Smooth muscle cell (in vitro differentiated cells): ENCODE measurements around the gene PRAMEF18. TPM values are rescaled to one million over a fixed set of nuclear protein-coding genes. Genes with fewer than 3 reads are reported as not detected.
"Not testable (repeated sequence)": the region's sequence is repeated elsewhere in the genome, so short reads cannot be mapped to it uniquely, and the experiment has no call there.

Experiments used
- DNase-seq: peaks from one replicate; lab custom pipeline; 2025; ENCODE audit not compliant: unreplicated experiment; lab: John Stamatoyannopoulos, UW
- H2AFZ ChIP-seq: fragments of 200-600 bp; sonication (generic); 2 replicates; pipeline ENCODE4 v1.6.0; 2016; ENCODE audit warnings: antibody characterized with exemption, low read depth, mild to moderate bottlenecking
- H3F3A ChIP-seq: fragments of 200-600 bp; sonication (generic); 2 replicates; pipeline ENCODE4 v1.6.0; 2017; ENCODE audit warnings: antibody characterized with exemption, low read depth
- H3K27ac ChIP-seq: fragments of 200-600 bp; sonication (generic); 2 replicates; pipeline ENCODE4 v1.5.1; 2016; ENCODE audit warnings: low read depth, mild to moderate bottlenecking
- H3K27me3 ChIP-seq: fragments of 200-600 bp; sonication (generic); 2 replicates; pipeline ENCODE4 v1.6.1; 2016; ENCODE audit warnings: low read depth, mild to moderate bottlenecking
- H3K36me3 ChIP-seq: fragments of 200-600 bp; sonication (generic); 2 replicates; pipeline ENCODE4 v1.5.1; 2016; ENCODE audit warnings: low read depth
- H3K4me1 ChIP-seq: fragments of 200-600 bp; sonication (generic); 2 replicates; pipeline ENCODE4 v1.5.1; 2016; ENCODE audit warnings: low read depth
- H3K4me2 ChIP-seq: fragments of 200-600 bp; sonication (generic); 2 replicates; pipeline ENCODE4 v1.6.0; 2016; ENCODE audit warnings: mild to moderate bottlenecking
- H3K4me3 ChIP-seq: fragments of 200-600 bp; sonication (generic); 2 replicates; pipeline ENCODE4 v1.5.1; 2016; ENCODE audit warnings: mild to moderate bottlenecking
- H3K79me2 ChIP-seq: fragments of 200-600 bp; sonication (generic); 2 replicates; pipeline ENCODE4 v1.6.0; 2016; ENCODE audit warnings: low read depth, mild to moderate bottlenecking
- H3K9ac ChIP-seq: fragments of 200-600 bp; sonication (generic); 2 replicates; pipeline ENCODE4 v1.6.0; 2016; ENCODE audit warnings: low read depth
- H3K9me3 ChIP-seq: fragments of 200-600 bp; sonication (generic); replicated peaks from 2 replicates; pipeline ENCODE4 v1.5.1; 2016; ENCODE audit warnings: low read depth
- H4K20me1 ChIP-seq: fragments of 200-600 bp; sonication (generic); 2 replicates; pipeline ENCODE4 v1.6.0; 2016; ENCODE audit warnings: low read depth
- WGBS: methylation state at CpG from one replicate; pipeline ENCODE4 v1.1.7; 2016; ENCODE audit warnings: low lambda C conversion rate; 5-methylcytosine and 5-hydroxymethylcytosine counted together
- polyA plus RNA-seq: library from polyadenylated mRNA; unstranded; fragments of >200 nt; fragmentation: Nextera tagmentation; extraction: Ambion mirVana; gene quantifications from 2 replicates; pipeline ENCODE4 v1.2.1, GENCODE V29; 2016
- total RNA-seq: library from RNA; depleted of rRNA; stranded (reverse); fragments of >200 nt; gene quantifications from 2 replicates; pipeline ENCODE4 v1.2.3, GENCODE V29; 2014

The PRAMEF18 gene
- total and polyA plus RNA-seq, 2 experiments from 2014 or later, result not detected

- H3F3A ChIP-seq, H2AFZ ChIP-seq, H3K9ac ChIP-seq, H4K20me1 ChIP-seq, DNase-seq, H3K27me3 ChIP-seq, H3K79me2 ChIP-seq, H3K4me2 ChIP-seq, H3K36me3 ChIP-seq, H3K27ac ChIP-seq, H3K4me1 ChIP-seq, H3K4me3 ChIP-seq: not testable (repeated sequence)
- peaks cover 22% of the 10 kb centered on the region for H3K9me3 ChIP-seq
- 51% methylated on average over 4 of the region's 4 CpGs for WGBS
Observed at GRCh38 chr1:13237572-13237971, 11.6 kb upstream of the PRAMEF18 start.

GRCh38 chr1:13234057-13234456, 8.1 kb upstream of the PRAMEF18 start:
- not testable (repeated sequence) for H3K4me1 ChIP-seq, H3K27me3 ChIP-seq, H3F3A ChIP-seq, H3K4me3 ChIP-seq, H4K20me1 ChIP-seq, H3K9ac ChIP-seq, H3K36me3 ChIP-seq, H3K27ac ChIP-seq, H3K4me2 ChIP-seq, H2AFZ ChIP-seq, DNase-seq, H3K79me2 ChIP-seq
- peaks cover 28% of the 10 kb centered on the region for H3K9me3 ChIP-seq
- 71% methylated on average over 1 of the region's 1 CpG for WGBS

- not testable (repeated sequence) for H3K9ac ChIP-seq, H3K27ac ChIP-seq, H3K27me3 ChIP-seq, H2AFZ ChIP-seq, H3K79me2 ChIP-seq, H4K20me1 ChIP-seq, DNase-seq, H3K4me3 ChIP-seq, H3K4me2 ChIP-seq, H3F3A ChIP-seq, H3K36me3 ChIP-seq, H3K4me1 ChIP-seq
- WGBS, result 45% methylated on average over 2 of the region's 2 CpGs
- H3K9me3 ChIP-seq, result peaks cover 40% of the 10 kb centered on the region
Observed at GRCh38 chr1:13232056-13232455, 6.1 kb upstream of the PRAMEF18 start.

DNA sequence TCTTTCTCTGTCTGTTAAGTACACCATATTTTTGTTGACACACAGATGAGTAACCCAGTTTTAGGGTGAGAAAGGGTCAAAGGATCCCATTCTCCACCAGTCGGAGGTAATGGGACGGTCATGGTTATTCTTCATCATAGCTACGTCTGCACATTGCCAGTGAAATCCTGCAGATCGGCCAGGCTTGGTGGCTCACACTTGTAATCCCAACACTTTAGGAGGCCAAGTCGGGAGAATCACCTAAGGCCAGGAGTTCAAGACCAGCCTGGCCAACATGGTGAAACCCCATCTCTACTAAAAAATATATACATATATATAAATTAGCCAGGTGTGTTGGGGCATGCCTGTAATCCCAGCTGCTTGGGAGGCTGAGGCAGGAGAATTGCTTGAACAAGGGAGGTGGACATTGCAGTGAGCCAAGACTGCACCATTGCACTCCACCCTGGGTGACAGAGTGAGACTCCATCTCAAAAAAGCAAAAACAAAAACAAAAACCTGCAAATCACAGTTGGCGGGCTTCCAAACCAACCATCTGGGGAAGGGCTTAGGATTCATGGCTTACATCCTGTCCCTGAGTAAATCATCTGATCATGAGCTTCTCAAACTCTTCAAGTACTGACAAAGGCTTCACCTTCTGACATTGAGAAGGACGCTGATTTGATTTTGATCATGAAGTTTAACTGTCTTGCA, 5.3 kb upstream of the PRAMEF18 start:
- not testable (repeated sequence) for H3K4me1 ChIP-seq, H3K27me3 ChIP-seq, H3K36me3 ChIP-seq, H3K4me2 ChIP-seq, H3K79me2 ChIP-seq, H3K4me3 ChIP-seq, H3K9ac ChIP-seq, H3K27ac ChIP-seq, DNase-seq, H3F3A ChIP-seq, H4K20me1 ChIP-seq, H2AFZ ChIP-seq
- 71% methylated on average over 7 of the region's 7 CpGs for WGBS
- peaks cover 40% of the 10 kb centered on the region for H3K9me3 ChIP-seq

GRCh38 chr1:13230601-13231000, 4.6 kb upstream of the PRAMEF18 start:
- not testable (repeated sequence) for DNase-seq, H4K20me1 ChIP-seq, H3K4me1 ChIP-seq, H3K4me3 ChIP-seq, H3K27ac ChIP-seq, H3K36me3 ChIP-seq, H3K4me2 ChIP-seq, H3F3A ChIP-seq, H3K79me2 ChIP-seq, H3K27me3 ChIP-seq, H3K9ac ChIP-seq, H2AFZ ChIP-seq
- WGBS, result 75% methylated on average over 2 of the region's 2 CpGs
- peaks cover 40% of the 10 kb centered on the region for H3K9me3 ChIP-seq

DNA sequence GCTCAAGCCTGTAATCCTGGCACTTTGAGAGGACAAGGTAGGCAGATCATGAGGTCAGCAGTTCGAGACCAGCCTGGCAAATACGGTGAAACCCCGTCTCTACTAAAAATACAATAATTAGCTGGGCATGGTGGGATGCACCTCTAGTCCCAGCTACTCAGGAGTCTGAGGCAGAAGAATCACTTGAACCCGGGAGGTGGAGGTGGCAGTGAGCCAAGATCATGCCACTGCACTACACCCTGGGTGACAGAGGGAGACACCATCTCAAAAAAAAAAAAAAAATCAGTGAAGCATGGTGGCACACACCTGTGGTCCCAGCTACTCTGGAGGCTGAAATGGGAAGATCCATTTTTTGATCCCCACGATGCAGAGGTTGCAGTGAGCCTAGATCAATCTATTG, 4.1 kb upstream of the PRAMEF18 start:
- DNase-seq, H2AFZ ChIP-seq, H3K79me2 ChIP-seq, H3K4me2 ChIP-seq, H3K27ac ChIP-seq, H4K20me1 ChIP-seq, H3K36me3 ChIP-seq, H3K27me3 ChIP-seq, H3F3A ChIP-seq, H3K4me1 ChIP-seq, H3K9ac ChIP-seq, H3K4me3 ChIP-seq: not testable (repeated sequence)
- peaks cover 40% of the 10 kb centered on the region for H3K9me3 ChIP-seq
- WGBS, result 67% methylated on average over 5 of the region's 5 CpGs
